H1 (cell line): ENCODE results near the gene TUBAL3. TPM values are rescaled to one million over a fixed set of nuclear protein-coding genes. Genes with fewer than 3 reads are reported as not detected.

ENCODE experiments used
- CTCF ChIA-PET: fragments of 300-600 bp; sonication (Branson Sonifier 250); formaldehyde crosslinking; loops from one replicate; lab custom pipeline; 2021; ENCODE audit not compliant: partially characterized antibody; lab: Charles Lee
- POLR2A ChIA-PET: fragments of 300-600 bp; sonication (Branson Sonifier 250); formaldehyde crosslinking; loops from one replicate; lab custom pipeline; 2021; ENCODE audit warnings: inconsistent platforms; ENCODE audit not compliant: partially characterized antibody; lab: Charles Lee
- DNase-seq, 2 experiments: peaks; one replicate each; pipeline versions ENCODE4 v3.0.0 to v3.0.0-alpha.2; 2010 to 2022; ENCODE audit warnings: low spot score in 2 of 2, low read depth in 1 of 2, mixed read lengths in 1 of 2
- FAIRE-seq: peaks from 2 replicates; lab custom pipeline; 2011; peaks lifted over from hg19 to GRCh38; lab: Jason Lieb, UNC
- H2AFZ ChIP-seq: 2 replicates; pipeline ENCODE4 v1.8.1; 2012; ENCODE audit warnings: low read length, inconsistent platforms
- H2AK5ac ChIP-seq: 2 replicates; pipeline ENCODE4 v1.6.1; 2013; ENCODE audit warnings: low read depth, low read length
- H2BK120ac ChIP-seq: replicated peaks from 2 replicates; pipeline ENCODE3; 2013; ENCODE audit warnings: low read depth, low read length, inconsistent platforms
- H2BK12ac ChIP-seq: 2 replicates; pipeline ENCODE4 v1.6.1; 2013; ENCODE audit warnings: low read depth, low read length
- H2BK15ac ChIP-seq: 2 replicates; pipeline ENCODE4 v1.6.1; 2013; ENCODE audit warnings: low read length
- H2BK20ac ChIP-seq: 2 replicates; pipeline ENCODE4 v1.6.1; 2013; ENCODE audit warnings: low read length
- H2BK5ac ChIP-seq: 2 replicates; pipeline ENCODE4 v1.6.1; 2013; ENCODE audit warnings: low read depth, low read length
- H3K14ac ChIP-seq: 2 replicates; pipeline ENCODE4 v1.6.1; 2013; ENCODE audit warnings: inconsistent platforms; ENCODE audit not compliant: insufficient read length
- H3K18ac ChIP-seq: 2 replicates; pipeline ENCODE4 v1.6.1; 2013; ENCODE audit warnings: low read length; ENCODE audit errors: extremely low read depth
- H3K23ac ChIP-seq: 2 replicates; pipeline ENCODE4 v1.6.1; 2013; ENCODE audit warnings: inconsistent platforms; ENCODE audit not compliant: insufficient read length
- H3K23me2 ChIP-seq: 2 replicates; pipeline ENCODE4 v1.6.1; 2013; ENCODE audit warnings: low read depth, low read length
- H3K27ac ChIP-seq: 2 replicates; pipeline ENCODE4 v1.6.1; 2011; ENCODE audit warnings: low read depth, low read length, inconsistent platforms
- H3K27me3 ChIP-seq, 4 experiments: replicated peaks in 1 of 4; 1 replicate in 1 of 4; 2 replicates in 3 of 4; pipeline versions ENCODE4 v1.6.1 to v1.8.1; 2011 to 2013; ENCODE audit warnings: low read length in 3 of 4, mild to moderate bottlenecking in 3 of 4, inconsistent platforms in 2 of 4, mixed read lengths in 2 of 4, moderate library complexity in 1 of 4; ENCODE audit not compliant: control insufficient read depth in 3 of 4, insufficient read depth in 3 of 4; ENCODE audit errors: extremely low read depth in 1 of 4
- H3K36me3 ChIP-seq, 4 experiments: 2 replicates each; pipeline versions ENCODE4 v1.6.1 to v1.8.1; 2011 to 2013; ENCODE audit warnings: mild to moderate bottlenecking in 4 of 4, low read length in 3 of 4, moderate library complexity in 2 of 4, control low read depth in 1 of 4, inconsistent platforms in 1 of 4; ENCODE audit not compliant: insufficient read depth in 4 of 4, control insufficient read depth in 2 of 4
- H3K4ac ChIP-seq: replicated peaks from 2 replicates; pipeline ENCODE3; 2013; ENCODE audit warnings: low read length, low read depth, mixed read lengths, inconsistent platforms; ENCODE audit not compliant: insufficient read length
- H3K4me1 ChIP-seq, 4 experiments: replicated peaks in 1 of 4; 1 replicate in 1 of 4; 2 replicates in 3 of 4; pipeline versions ENCODE4 v1.6.1 to v1.8.1; 2011 to 2013; ENCODE audit warnings: low read length in 3 of 4, inconsistent platforms in 2 of 4, mixed read lengths in 1 of 4; ENCODE audit not compliant: insufficient read depth in 4 of 4, control insufficient read depth in 3 of 4
- H3K4me2 ChIP-seq, 2 experiments: 2 replicates each; pipeline versions ENCODE4 v1.6.1 to v1.8.1; 2011 to 2013; ENCODE audit warnings: low read depth in 2 of 2, low read length in 2 of 2, control low read depth in 1 of 2, inconsistent platforms in 1 of 2, mild to moderate bottlenecking in 1 of 2; ENCODE audit not compliant: insufficient read depth in 1 of 2
- H3K4me3 ChIP-seq, 4 experiments: fragments of 200-600, 300-600 bp in 1 of 4; sonication (generic), shearing (Covaris generic), sonication (Bioruptor Twin) in 1 of 4; 2 replicates each; pipeline versions ENCODE4 v1.5.1 to v1.8.1; 2011 to 2016; ENCODE audit warnings: low read length in 4 of 4, low read depth in 3 of 4, control low read depth in 2 of 4, inconsistent platforms in 2 of 4, mild to moderate bottlenecking in 2 of 4, mixed read lengths in 1 of 4, moderate library complexity in 1 of 4; ENCODE audit not compliant: insufficient read depth in 2 of 4; ENCODE audit errors: extremely low read depth in 1 of 4
- H3K56ac ChIP-seq: replicated peaks from 2 replicates; pipeline ENCODE3; 2013; ENCODE audit warnings: low read depth, mild to moderate bottlenecking, mixed read lengths, low read length, inconsistent platforms; ENCODE audit not compliant: insufficient read length
- H3K79me1 ChIP-seq: 2 replicates; pipeline ENCODE4 v1.6.1; 2013; ENCODE audit warnings: low read depth, low read length, control low read depth
- H3K79me2 ChIP-seq, 2 experiments: 2 replicates each; pipeline versions ENCODE4 v1.6.1 to v1.8.1; 2012 to 2013; ENCODE audit warnings: low read length in 2 of 2, mild to moderate bottlenecking in 2 of 2, inconsistent platforms in 1 of 2; ENCODE audit not compliant: insufficient read depth in 2 of 2, control insufficient read depth in 1 of 2
- H3K9ac ChIP-seq, 4 experiments: replicated peaks in 1 of 4; 1 replicate in 1 of 4; 2 replicates in 3 of 4; pipeline versions ENCODE4 v1.6.1 to v1.8.1; 2011 to 2013; ENCODE audit warnings: low read depth in 3 of 4, low read length in 3 of 4, control low read depth in 2 of 4, mild to moderate bottlenecking in 2 of 4, moderate library complexity in 2 of 4, inconsistent platforms in 1 of 4; ENCODE audit errors: extremely low read depth in 1 of 4
- H3K9me3 ChIP-seq, 2 experiments: 2 replicates each; pipeline versions ENCODE4 v1.6.1 to v1.8.1; 2012 to 2013; ENCODE audit warnings: mild to moderate bottlenecking in 2 of 2, moderate library complexity in 2 of 2, control low read depth in 1 of 2, inconsistent platforms in 1 of 2, low read depth in 1 of 2, low read length in 1 of 2, mixed read lengths in 1 of 2; ENCODE audit not compliant: insufficient read depth in 2 of 2
- H4K20me1 ChIP-seq, 2 experiments: replicated peaks in 1 of 2; 2 replicates each; pipeline versions ENCODE3 to v1.8.1; 2011 to 2013; ENCODE audit warnings: inconsistent platforms in 2 of 2, low read length in 2 of 2, mild to moderate bottlenecking in 1 of 2; ENCODE audit not compliant: insufficient read depth in 2 of 2, control insufficient read depth in 1 of 2
- H4K5ac ChIP-seq: 2 replicates; pipeline ENCODE4 v1.6.1; 2013; ENCODE audit warnings: low read length, low read depth, mixed read lengths, inconsistent platforms; ENCODE audit not compliant: insufficient read length
- H4K8ac ChIP-seq: 2 replicates; pipeline ENCODE4 v1.8.0; 2013; ENCODE audit warnings: mild to moderate bottlenecking, moderate library complexity, low read length, inconsistent platforms; ENCODE audit not compliant: insufficient read depth; ENCODE audit errors: extremely low read depth
- H4K91ac ChIP-seq: replicated peaks from 2 replicates; pipeline ENCODE3; 2013; ENCODE audit warnings: low read length, mixed read lengths, inconsistent platforms; ENCODE audit not compliant: insufficient read length
- BRCA1 ChIP-seq: IDR thresholded peaks from 2 replicates; pipeline ENCODE4 v1.6.1; 2012; ENCODE audit warnings: low read depth, low read length, improper control_type of control experiment
- CREB1 ChIP-seq: IDR thresholded peaks from 2 replicates; pipeline ENCODE4 v1.6.1; 2012; ENCODE audit warnings: inconsistent platforms
- JUND ChIP-seq: IDR thresholded peaks from 2 replicates; pipeline ENCODE4 v1.6.1; 2011; ENCODE audit warnings: mild to moderate bottlenecking, improper control_type of control experiment, low read length
- TEAD4 ChIP-seq: IDR thresholded peaks from 2 replicates; pipeline ENCODE4 v1.6.1; 2012; ENCODE audit warnings: low read depth, low read length, inconsistent platforms, mixed read lengths
- WGBS, 2 experiments: shearing (Covaris generic) in 1 of 2; methylation state at CpG; one replicate each; pipeline versions ENCODE4 v1.1.6 to v1.1.7; 2013 to 2015; ENCODE audit warnings: low lambda C conversion rate in 2 of 2, mixed read lengths in 2 of 2, inconsistent platforms in 1 of 2, low coverage in 1 of 2, missing lambda C conversion rate in 1 of 2; ENCODE audit not compliant: insufficient replicate concordance in 2 of 2, insufficient coverage in 1 of 2, insufficient read length in 1 of 2; ENCODE audit errors: extremely low coverage in 1 of 2, missing lambda C conversion rate in 1 of 2; 5-methylcytosine and 5-hydroxymethylcytosine counted together
- polyA plus RNA-seq, 7 experiments: library from polyadenylated mRNA; depleted of rRNA in 3 of 7; stranded (reverse) in 5 of 7; unstranded in 2 of 7; fragments of >200 nt in 5 of 7; fragments of 200-250 nt in 2 of 7; gene quantifications; 1 replicate in 5 of 7; 2 replicates in 1 of 7; 4 replicates in 1 of 7; pipeline versions ENCODE4 v1.2.1 to v1.2.3, GENCODE V29; 2011 to 2013; ENCODE audit warnings: missing spikeins in 2 of 7, mixed read lengths in 2 of 7
- total RNA-seq: library from RNA; stranded (reverse); fragmentation: NEBNext Ultra II Directional; extraction: Animal tissue kit (Norgen Biotek cat#: 25700); gene quantifications from 2 replicates; pipeline ENCODE4 v1.2.1, GENCODE V29; 2021

Gene TUBAL3
- total and polyA plus RNA-seq, 2 of the 8 experiments (the other 6 are each of a cell fraction or from before 2014, with no cell fraction given) = 0.17 TPM; not detected in 1

GRCh38 chr10:5364374-5364773, 40.3 kb downstream of the TUBAL3 start:
- WGBS, 2 experiments = 98% methylated on average over 11 of the region's 11 CpGs; no CpG with 5 or more reads in 1 of the 2 experiments
- H2BK120ac ChIP-seq = no peak overlapping the region
- H4K8ac ChIP-seq = no peak overlapping the region
- no peaks in the 10 kb centered on the region for H3K9me3 ChIP-seq
- no peak overlapping the region for H3K9ac ChIP-seq
- no peak overlapping the region for H3K4ac ChIP-seq
- ChIA-PET POLR2A (no interaction called here), CTCF (no interaction called here)
- DNase-seq (no peak), FAIRE-seq (no peak)
- H2AFZ ChIP-seq = no peak overlapping the region
- H4K91ac ChIP-seq = no peak overlapping the region
- H2BK5ac ChIP-seq = no peak overlapping the region
- no peak overlapping the region for H2BK15ac ChIP-seq
- H3K4me2 ChIP-seq = no peak overlapping the region
- H3K27ac ChIP-seq = no peak overlapping the region
- no peak overlapping the region for H3K23ac ChIP-seq
- no peak for TF ChIP-seq CREB1
- no peak for TF ChIP-seq TEAD4
- no peak for TF ChIP-seq BRCA1
- no peak for TF ChIP-seq JUND
- no peaks in the 10 kb centered on the region; a peak in 1 of 7 replicates for H3K27me3 ChIP-seq
- no peaks in the 10 kb centered on the region for H3K79me2 ChIP-seq
- no peak overlapping the region for H2BK20ac ChIP-seq
- H3K36me3 ChIP-seq = no peaks in the 10 kb centered on the region
- no peaks in the 10 kb centered on the region for H3K23me2 ChIP-seq
- H3K4me1 ChIP-seq = no peaks in the 10 kb centered on the region
- H3K4me3 ChIP-seq = no peak overlapping the region
- no peaks in the 10 kb centered on the region for H3K79me1 ChIP-seq
- no peak overlapping the region for H3K18ac ChIP-seq
- H2AK5ac ChIP-seq = no peak overlapping the region
- no peak overlapping the region for H3K56ac ChIP-seq
- no peaks in the 10 kb centered on the region for H4K20me1 ChIP-seq
- H4K5ac ChIP-seq = no peak overlapping the region
- no peak overlapping the region for H3K14ac ChIP-seq
- no peak overlapping the region for H2BK12ac ChIP-seq
